ENCODE results near the gene GNAO1.

The GNAO1 gene

DNA sequence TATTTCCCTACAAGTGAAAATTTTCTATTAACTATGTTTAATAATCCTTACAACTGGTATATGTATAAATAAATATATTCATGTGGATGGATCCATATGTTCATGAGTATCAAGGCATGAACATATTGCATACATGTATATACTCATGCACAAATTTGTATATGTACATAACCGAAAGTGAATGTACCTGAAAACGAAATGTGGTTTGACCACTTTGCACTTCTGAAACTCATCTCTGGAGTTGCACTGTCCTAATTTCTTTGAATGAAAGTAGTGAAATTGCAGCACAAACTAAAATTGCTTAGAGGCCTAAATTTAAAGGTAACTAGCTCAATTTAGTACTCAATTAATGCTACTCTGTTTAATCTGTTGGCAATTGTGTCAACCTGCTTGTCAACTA, 27.4 kb upstream of the GNAO1 start:
- DNase-seq (ENCODE audit: low read depth in 1 of 2, low spot score in 1 of 2): no peak
- TF ChIP-seq SPI1 (IDR thresholded peaks at IDR 0.05; ENCODE audit: borderline replicate concordance, low read depth): no peak
- TF ChIP-seq POLR2AphosphoS5 (IDR thresholded peaks at IDR 0.05; ENCODE audit: low read depth): no peak
- TF ChIP-seq, protein P1, sequence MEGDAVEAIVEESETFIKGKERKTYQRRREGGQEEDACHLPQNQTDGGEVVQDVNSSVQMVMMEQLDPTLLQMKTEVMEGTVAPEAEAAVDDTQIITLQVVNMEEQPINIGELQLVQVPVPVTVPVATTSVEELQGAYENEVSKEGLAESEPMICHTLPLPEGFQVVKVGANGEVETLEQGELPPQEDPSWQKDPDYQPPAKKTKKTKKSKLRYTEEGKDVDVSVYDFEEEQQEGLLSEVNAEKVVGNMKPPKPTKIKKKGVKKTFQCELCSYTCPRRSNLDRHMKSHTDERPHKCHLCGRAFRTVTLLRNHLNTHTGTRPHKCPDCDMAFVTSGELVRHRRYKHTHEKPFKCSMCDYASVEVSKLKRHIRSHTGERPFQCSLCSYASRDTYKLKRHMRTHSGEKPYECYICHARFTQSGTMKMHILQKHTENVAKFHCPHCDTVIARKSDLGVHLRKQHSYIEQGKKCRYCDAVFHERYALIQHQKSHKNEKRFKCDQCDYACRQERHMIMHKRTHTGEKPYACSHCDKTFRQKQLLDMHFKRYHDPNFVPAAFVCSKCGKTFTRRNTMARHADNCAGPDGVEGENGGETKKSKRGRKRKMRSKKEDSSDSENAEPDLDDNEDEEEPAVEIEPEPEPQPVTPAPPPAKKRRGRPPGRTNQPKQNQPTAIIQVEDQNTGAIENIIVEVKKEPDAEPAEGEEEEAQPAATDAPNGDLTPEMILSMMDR (IDR thresholded peaks at IDR 0.05; ENCODE audit: insufficient read depth, low read length): no peak
- H3K27me3 ChIP-seq (ENCODE audit: insufficient read depth, poor library complexity, severe bottlenecking): peaks cover 5% of the 10 kb centered on the region
- H3K4me3 ChIP-seq (replicated peaks; ENCODE audit: insufficient read depth, low read length): no peak overlapping the region
- H3K27ac ChIP-seq (replicated peaks): no peak overlapping the region

DNA sequence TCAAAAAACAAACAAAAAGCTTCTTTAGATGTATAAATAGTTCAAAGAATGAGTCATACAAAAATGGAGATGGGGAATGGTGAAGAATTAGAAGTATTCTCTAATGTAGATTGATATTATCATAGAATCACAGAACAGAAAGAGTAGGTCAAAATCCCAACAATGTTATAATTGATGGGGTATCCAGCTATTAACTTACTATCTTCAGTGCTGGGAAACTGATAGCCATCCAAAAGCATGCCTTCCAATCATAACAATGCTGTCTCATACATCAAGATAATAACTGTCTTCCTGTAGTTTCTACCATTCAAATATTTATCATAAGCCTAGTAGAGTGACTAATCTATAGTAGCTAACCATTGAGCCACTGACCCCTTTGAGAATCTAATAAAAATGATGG, 26.7 kb upstream of the GNAO1 start:
- no peak for DNase-seq (ENCODE audit: low read depth in 1 of 2, low spot score in 1 of 2)
- no peak overlapping the region for H3K4me3 ChIP-seq (replicated peaks; ENCODE audit: insufficient read depth, low read length)
- peaks cover 5% of the 10 kb centered on the region for H3K27me3 ChIP-seq (ENCODE audit: insufficient read depth, poor library complexity, severe bottlenecking)
- TF ChIP-seq, protein P2, sequence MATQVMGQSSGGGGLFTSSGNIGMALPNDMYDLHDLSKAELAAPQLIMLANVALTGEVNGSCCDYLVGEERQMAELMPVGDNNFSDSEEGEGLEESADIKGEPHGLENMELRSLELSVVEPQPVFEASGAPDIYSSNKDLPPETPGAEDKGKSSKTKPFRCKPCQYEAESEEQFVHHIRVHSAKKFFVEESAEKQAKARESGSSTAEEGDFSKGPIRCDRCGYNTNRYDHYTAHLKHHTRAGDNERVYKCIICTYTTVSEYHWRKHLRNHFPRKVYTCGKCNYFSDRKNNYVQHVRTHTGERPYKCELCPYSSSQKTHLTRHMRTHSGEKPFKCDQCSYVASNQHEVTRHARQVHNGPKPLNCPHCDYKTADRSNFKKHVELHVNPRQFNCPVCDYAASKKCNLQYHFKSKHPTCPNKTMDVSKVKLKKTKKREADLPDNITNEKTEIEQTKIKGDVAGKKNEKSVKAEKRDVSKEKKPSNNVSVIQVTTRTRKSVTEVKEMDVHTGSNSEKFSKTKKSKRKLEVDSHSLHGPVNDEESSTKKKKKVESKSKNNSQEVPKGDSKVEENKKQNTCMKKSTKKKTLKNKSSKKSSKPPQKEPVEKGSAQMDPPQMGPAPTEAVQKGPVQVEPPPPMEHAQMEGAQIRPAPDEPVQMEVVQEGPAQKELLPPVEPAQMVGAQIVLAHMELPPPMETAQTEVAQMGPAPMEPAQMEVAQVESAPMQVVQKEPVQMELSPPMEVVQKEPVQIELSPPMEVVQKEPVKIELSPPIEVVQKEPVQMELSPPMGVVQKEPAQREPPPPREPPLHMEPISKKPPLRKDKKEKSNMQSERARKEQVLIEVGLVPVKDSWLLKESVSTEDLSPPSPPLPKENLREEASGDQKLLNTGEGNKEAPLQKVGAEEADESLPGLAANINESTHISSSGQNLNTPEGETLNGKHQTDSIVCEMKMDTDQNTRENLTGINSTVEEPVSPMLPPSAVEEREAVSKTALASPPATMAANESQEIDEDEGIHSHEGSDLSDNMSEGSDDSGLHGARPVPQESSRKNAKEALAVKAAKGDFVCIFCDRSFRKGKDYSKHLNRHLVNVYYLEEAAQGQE (IDR thresholded peaks at IDR 0.05; ENCODE audit: insufficient replicate concordance, low read depth): no peak
- TF ChIP-seq SPI1 (IDR thresholded peaks at IDR 0.05; ENCODE audit: borderline replicate concordance, low read depth) (no peak), GABPA (IDR thresholded peaks at IDR 0.05; ENCODE audit: low read depth) (no peak), POLR2AphosphoS5 (IDR thresholded peaks at IDR 0.05; ENCODE audit: low read depth) (no peak)
- TF ChIP-seq, protein P1 (IDR thresholded peaks at IDR 0.05; ENCODE audit: insufficient read depth, low read length): no peak
- no peak overlapping the region for H3K27ac ChIP-seq (replicated peaks)

DNA sequence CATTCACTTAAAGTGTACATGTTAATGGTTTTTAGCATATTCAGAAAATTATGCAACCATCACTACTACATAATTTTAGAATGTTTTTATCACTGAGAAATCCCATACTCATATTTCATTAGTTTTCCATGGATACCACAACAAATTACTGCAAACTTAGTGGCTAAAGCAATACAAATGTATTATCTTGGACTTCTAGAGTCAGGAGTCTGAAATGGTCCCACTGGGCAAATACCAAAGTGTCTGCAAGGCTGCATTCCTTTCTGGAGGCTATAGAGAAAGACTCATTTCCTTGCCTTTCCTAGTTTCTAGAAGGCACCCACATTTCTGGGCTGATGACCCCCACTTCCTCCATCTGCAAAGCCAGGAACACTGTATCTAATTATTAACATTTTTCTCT, 16.9 kb upstream of the GNAO1 start:
- TF ChIP-seq, protein P2 (IDR thresholded peaks at IDR 0.05; ENCODE audit: insufficient replicate concordance, low read depth): no peak
- TF ChIP-seq SPI1 (IDR thresholded peaks at IDR 0.05; ENCODE audit: borderline replicate concordance, low read depth): no peak
- no peak for TF ChIP-seq GABPA (IDR thresholded peaks at IDR 0.05; ENCODE audit: low read depth)
- TF ChIP-seq, protein P1 (IDR thresholded peaks at IDR 0.05; ENCODE audit: insufficient read depth, low read length): no peak
- TF ChIP-seq POLR2AphosphoS5 (IDR thresholded peaks at IDR 0.05; ENCODE audit: low read depth): no peak
- Histone ChIP-seq H3K4me3 (replicated peaks; ENCODE audit: insufficient read depth, low read length) (no peak overlapping the region), H3K27me3 (ENCODE audit: insufficient read depth, poor library complexity, severe bottlenecking) (peaks cover 3% of the 10 kb centered on the region), H3K27ac (replicated peaks) (no peak overlapping the region)
- DNase-seq (ENCODE audit: low read depth in 1 of 2, low spot score in 1 of 2): no peak

DNA sequence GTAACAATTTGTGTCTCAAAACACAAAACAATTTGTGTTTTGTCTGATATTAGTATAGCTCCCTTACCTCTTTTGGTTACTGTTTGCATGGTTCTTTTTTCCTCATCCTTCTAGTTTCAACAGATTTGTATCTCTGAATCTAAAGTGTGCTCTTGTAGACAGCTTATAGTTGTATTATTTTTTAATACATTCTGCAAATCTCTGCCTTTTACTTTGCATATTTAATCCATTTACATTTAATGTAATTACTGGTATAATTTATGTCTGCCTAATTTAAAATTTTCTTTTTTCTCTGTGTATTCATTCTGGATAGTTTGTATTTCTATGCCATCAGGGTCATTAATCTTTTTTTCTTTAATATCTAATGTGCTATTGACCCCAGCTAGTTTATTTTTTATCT, 9.9 kb upstream of the GNAO1 start:
- Histone ChIP-seq H3K27me3 (ENCODE audit: insufficient read depth, poor library complexity, severe bottlenecking) (peaks cover 3% of the 10 kb centered on the region), H3K4me3 (replicated peaks; ENCODE audit: insufficient read depth, low read length) (no peak overlapping the region), H3K27ac (replicated peaks) (no peak overlapping the region)
- TF ChIP-seq, protein P1 (IDR thresholded peaks at IDR 0.05; ENCODE audit: insufficient read depth, low read length): no peak
- TF ChIP-seq, protein P2 (IDR thresholded peaks at IDR 0.05; ENCODE audit: insufficient replicate concordance, low read depth): no peak
- TF ChIP-seq POLR2AphosphoS5 (IDR thresholded peaks at IDR 0.05; ENCODE audit: low read depth): no peak
- no peak for TF ChIP-seq SPI1 (IDR thresholded peaks at IDR 0.05; ENCODE audit: borderline replicate concordance, low read depth)
- TF ChIP-seq GABPA (IDR thresholded peaks at IDR 0.05; ENCODE audit: low read depth): no peak
- DNase-seq (ENCODE audit: low read depth in 1 of 2, low spot score in 1 of 2): no peak
